Gastroesophageal sphincter (tissue), 3 donors: ENCODE data around the gene RPL12.

Source experiments
- CTCF ChIP-seq, 4 experiments: fragments of 200-600 bp in 2 of 4; fragments of 450-650 bp in 2 of 4; sonication (generic) in 1 of 4; IDR thresholded peaks; one replicate each; pipeline ENCODE4 v1.5.1; 2017 to 2019; ENCODE audit warnings: antibody characterized with exemption in 4 of 4, mild to moderate bottlenecking in 2 of 4, moderate library complexity in 2 of 4
- EP300 ChIP-seq: sonication (generic); formaldehyde crosslinking; IDR thresholded peaks from one replicate; pipeline ENCODE4 v1.6.1; 2017; ENCODE audit warnings: antibody characterized with exemption, mild to moderate bottlenecking
- POLR2A ChIP-seq, 2 donors: fragments of 450-650 bp; IDR thresholded peaks; one replicate each; pipeline ENCODE4 v1.6.1; 2017; ENCODE audit warnings: antibody characterized with exemption in 2 of 2, mild to moderate bottlenecking in 2 of 2, moderate library complexity in 1 of 2
- POLR2AphosphoS5 ChIP-seq: sonication (generic); formaldehyde crosslinking; IDR thresholded peaks from one replicate; pipeline ENCODE4 v1.6.1; 2017; ENCODE audit warnings: antibody characterized with exemption

GRCh38 chr9:127448112-127448805 is 2.9 kb downstream of the RPL12 start:
- TF ChIP-seq CTCF (IDR thresholded peaks at IDR 0.05): no peak
- TF ChIP-seq EP300: no peak
- no peak for TF ChIP-seq POLR2A (IDR thresholded peaks at IDR 0.05)
- no peak for TF ChIP-seq POLR2AphosphoS5
